GM10266 (cell line): Measurements from ENCODE around the gene C7orf57.

Source experiments
- DNase-seq: peaks from one replicate; pipeline ENCODE4 v3.0.0; 2012; ENCODE audit errors: extremely low spot score
- CTCF ChIP-seq: IDR thresholded peaks from 2 replicates; pipeline ENCODE4 v1.5.1; 2012; ENCODE audit warnings: mild to moderate bottlenecking, low read depth; ENCODE audit not compliant: control insufficient read depth, insufficient read depth; ENCODE audit errors: missing control alignments

The C7orf57 gene

GRCh38 chr7:48011951-48012350 lies 23.4 kb upstream of the C7orf57 start:
- DNase-seq: no peak
- TF ChIP-seq CTCF: no peak

- DNase-seq: no peak
- no peak for TF ChIP-seq CTCF
Measured at GRCh38 chr7:48016641-48017040, 18.7 kb upstream of the C7orf57 start.

- DNase-seq: no peak
- TF ChIP-seq CTCF: no peak
Measured at GRCh38 chr7:48017674-48018073, 17.7 kb upstream of the C7orf57 start.

- no peak for DNase-seq
- TF ChIP-seq CTCF: no peak
Measured at GRCh38 chr7:48025624-48026023, 9.7 kb upstream of the C7orf57 start.

DNA sequence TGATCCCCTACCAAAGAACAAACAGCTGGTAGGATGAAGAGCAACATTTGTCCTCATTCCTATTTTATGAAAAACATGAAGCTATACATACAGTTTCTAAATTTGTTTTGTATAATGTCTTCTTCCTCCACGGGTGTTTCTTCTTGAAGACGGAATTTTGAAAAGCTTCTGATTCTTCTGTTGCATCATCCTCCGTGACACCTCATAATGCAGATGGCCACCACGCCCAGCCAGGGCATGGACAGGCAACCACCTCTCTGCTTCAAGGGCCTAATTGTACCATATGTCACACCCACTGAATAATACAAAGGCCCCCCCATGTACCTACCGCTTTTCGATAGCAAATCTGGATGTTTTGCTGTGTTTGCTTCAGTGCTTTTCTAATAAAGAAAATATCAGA lies 6.4 kb upstream of the C7orf57 start, which contains the start of gene SUN3:
SUN3 (minus strand) TSS at position 170 of the 400 bp plus-strand sequence; CDS start at position 1, 169 bp downstream.
- DNase-seq: no peak
- no peak for TF ChIP-seq CTCF

DNA sequence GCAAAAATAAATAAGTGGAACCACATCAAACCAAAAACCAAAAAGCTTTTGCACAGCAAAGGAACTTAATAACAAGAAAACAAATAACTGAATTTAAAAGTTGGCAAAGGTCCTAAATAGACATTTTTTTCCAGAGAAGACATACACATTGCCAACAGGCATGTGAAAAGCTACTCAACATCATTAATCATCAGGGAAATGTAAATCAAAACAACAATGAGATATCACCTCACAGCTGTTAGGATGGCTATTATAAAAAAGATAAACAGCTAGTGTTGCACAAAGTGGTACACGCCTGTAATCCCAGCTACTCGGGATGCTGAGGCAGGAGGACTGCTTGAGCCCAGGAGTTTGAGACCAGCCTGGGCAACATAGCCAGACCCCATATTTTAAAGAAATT lies 4.2 kb upstream of the C7orf57 start:
- no peak for DNase-seq
- no peak for TF ChIP-seq CTCF

DNA sequence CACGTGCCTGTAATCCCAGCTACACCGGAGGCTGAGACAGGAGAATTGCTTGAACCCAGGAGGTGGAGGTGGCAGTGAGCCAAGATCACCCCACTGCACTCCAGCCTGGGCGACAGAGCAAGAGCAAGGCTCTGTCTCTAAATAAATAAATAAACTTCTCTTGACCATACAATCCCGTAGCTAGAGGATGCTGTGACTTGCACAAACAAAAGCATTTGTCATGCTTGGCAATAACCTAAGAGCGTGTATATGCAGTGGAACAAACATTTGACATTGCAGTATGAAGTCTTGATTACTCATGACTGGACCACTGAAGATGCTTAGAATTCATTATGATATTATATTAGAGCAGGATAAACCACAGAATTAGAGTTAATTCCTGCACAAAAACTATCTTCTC lies 1.4 kb upstream of the C7orf57 start:
- TF ChIP-seq CTCF: no peak
- DNase-seq: no peak
